ENCODE results near the gene FAM171A2. TPM values are rescaled to one million over a fixed set of nuclear protein-coding genes. Genes with fewer than 3 reads are reported as not detected.
"Not testable (repeated sequence)": the region's sequence is repeated elsewhere in the genome, so short reads cannot be mapped to it uniquely, and the experiment has no call there.

FAM171A2 gene
- total RNA-seq, 1 experiment from 2014 or later: 0.30 TPM

DNA sequence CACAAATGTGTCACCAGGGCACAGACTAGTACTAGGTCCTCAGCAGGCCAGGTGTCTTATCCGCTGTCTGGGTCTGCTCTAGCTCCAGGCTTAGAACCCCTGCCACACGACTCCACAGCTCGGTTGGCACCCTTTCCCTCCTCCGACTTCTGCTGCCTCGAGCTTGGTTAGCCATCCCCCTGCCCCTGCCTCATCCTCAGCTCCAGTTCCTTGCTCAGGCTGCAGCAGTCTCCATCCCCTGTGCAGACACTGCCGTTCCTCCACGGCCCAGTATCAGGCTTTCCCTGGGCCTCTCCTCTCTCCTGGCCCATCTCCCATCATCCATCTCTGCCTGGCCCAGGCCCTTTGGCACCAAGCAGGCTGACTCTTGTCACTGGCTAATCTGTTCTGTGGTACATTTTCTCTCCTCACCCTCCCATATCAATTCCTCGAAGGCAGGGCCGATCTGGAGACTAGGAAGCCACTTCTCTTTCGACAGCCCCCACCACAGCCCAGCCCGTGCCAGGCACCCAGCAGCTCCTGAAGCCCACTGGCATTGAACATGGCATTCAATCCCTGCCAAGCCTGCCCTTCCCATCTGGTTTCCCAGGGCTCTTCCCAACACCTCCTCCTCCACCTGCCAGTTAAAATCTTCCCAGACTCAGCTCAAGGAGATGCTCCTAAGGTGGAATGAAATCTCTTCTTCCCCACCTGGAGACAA is 20.0 kb downstream of the FAM171A2 start:
- H3K36me3 Mint-ChIP-seq (ENCODE audit: insufficient read depth, unreplicated experiment): no peaks in the 10 kb centered on the region
- H3K27ac Mint-ChIP-seq (ENCODE audit: low read depth, unreplicated experiment): no peak overlapping the region
- ChIA-PET POLR2A (interaction anchor here (0.6 to 3.2 kb wide), 7 partner anchors 8 to 273 kb away, joined by 3 to 40 read pairs (median 9); partner anchors contain the start of genes FAM171A2, G6PC3, SLC25A39 and UBTF), CTCF (interaction anchor here (0.5 to 3.2 kb wide), 3 partner anchors 10 to 221 kb away, joined by 3 to 20 read pairs (median 3); no protein-coding TSS in a partner anchor)
- intact Hi-C loops (cut with micrococcal nuclease): loop anchor here (2.0 kb wide), 1 partner anchor 17 kb away; no protein-coding TSS in a partner anchor
- H3K4me3 Mint-ChIP-seq (ENCODE audit: unreplicated experiment): no peak overlapping the region
- no peak for DNase-seq (ENCODE audit: unreplicated experiment)
- no peaks in the 10 kb centered on the region for H3K9me3 Mint-ChIP-seq (ENCODE audit: unreplicated experiment)
- TF ChIP-seq, protein P1, sequence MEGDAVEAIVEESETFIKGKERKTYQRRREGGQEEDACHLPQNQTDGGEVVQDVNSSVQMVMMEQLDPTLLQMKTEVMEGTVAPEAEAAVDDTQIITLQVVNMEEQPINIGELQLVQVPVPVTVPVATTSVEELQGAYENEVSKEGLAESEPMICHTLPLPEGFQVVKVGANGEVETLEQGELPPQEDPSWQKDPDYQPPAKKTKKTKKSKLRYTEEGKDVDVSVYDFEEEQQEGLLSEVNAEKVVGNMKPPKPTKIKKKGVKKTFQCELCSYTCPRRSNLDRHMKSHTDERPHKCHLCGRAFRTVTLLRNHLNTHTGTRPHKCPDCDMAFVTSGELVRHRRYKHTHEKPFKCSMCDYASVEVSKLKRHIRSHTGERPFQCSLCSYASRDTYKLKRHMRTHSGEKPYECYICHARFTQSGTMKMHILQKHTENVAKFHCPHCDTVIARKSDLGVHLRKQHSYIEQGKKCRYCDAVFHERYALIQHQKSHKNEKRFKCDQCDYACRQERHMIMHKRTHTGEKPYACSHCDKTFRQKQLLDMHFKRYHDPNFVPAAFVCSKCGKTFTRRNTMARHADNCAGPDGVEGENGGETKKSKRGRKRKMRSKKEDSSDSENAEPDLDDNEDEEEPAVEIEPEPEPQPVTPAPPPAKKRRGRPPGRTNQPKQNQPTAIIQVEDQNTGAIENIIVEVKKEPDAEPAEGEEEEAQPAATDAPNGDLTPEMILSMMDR (IDR thresholded peaks at IDR 0.05; ENCODE audit: unreplicated experiment): no peak
- H3K27me3 Mint-ChIP-seq (ENCODE audit: insufficient read depth, unreplicated experiment): no peaks in the 10 kb centered on the region
- H3K4me1 Mint-ChIP-seq (ENCODE audit: insufficient read depth, unreplicated experiment): peaks cover 13% of the 10 kb centered on the region
- BruUV-seq (replicated peaks): no TSS peak

DNA sequence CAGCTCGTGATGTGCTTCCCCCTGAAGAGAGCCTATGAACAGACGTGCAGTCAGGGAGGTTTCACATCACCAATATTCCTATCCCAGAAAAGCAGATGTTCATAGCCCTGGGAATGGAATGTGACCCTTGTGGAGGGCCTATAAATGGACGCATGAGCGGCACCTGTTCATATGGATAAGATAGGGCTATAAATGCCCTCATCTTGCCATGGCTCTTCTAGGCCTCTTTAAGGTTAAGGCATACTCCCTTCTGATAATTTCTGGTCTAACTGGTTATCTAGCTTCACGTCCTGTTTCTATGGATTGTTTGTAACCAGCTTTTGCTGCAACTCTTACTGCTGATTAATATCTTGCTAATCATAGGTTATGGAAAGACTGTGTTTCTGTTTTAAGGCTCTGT is 23.1 kb downstream of the FAM171A2 start:
- not testable (repeated sequence) for H3K9me3 Mint-ChIP-seq (ENCODE audit: unreplicated experiment); H3K36me3 Mint-ChIP-seq (ENCODE audit: insufficient read depth, unreplicated experiment)
- CTCF ChIA-PET: interaction anchor here (0.7 to 1.2 kb wide), 4 partner anchors 10 to 549 kb away, joined by 3 to 4 read pairs (median 4); no protein-coding TSS in a partner anchor

DNA sequence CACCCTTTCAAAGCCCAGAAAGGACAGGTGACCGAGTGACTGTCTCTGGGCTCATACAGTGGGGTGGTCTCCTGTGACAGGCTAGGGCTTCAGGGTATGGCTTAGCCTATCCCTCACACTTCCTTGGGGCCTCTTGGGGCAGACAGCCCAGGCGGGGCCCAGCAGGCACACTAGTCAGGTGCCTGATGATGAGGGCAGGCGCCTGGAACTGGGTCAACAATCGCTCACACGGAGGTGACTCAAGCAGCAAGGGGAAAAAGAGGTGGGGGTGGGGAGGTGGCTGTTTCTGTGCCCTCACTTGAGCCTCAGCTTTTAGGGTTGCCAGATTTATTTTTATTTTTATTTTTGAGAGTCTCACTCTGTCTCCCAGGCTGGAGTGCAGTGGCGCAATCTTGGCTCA is 25.0 kb downstream of the FAM171A2 start:
- intact Hi-C loops (cut with micrococcal nuclease): no loop called here
- BruUV-seq (replicated peaks): no TSS peak
- Mint-ChIP-seq H3K27ac (ENCODE audit: low read depth, unreplicated experiment) (no peak overlapping the region), H3K9me3 (ENCODE audit: unreplicated experiment) (no peaks in the 10 kb centered on the region), H3K36me3 (ENCODE audit: insufficient read depth, unreplicated experiment) (no peaks in the 10 kb centered on the region), H3K4me3 (ENCODE audit: unreplicated experiment) (no peak overlapping the region), H3K27me3 (ENCODE audit: insufficient read depth, unreplicated experiment) (no peaks in the 10 kb centered on the region), H3K4me1 (ENCODE audit: insufficient read depth, unreplicated experiment) (peaks cover 6% of the 10 kb centered on the region)
- DNase-seq (ENCODE audit: unreplicated experiment): peak; percentile 37
- TF ChIP-seq, protein P1 (IDR thresholded peaks at IDR 0.05; ENCODE audit: unreplicated experiment): no peak
- ChIA-PET POLR2A (interaction anchor here (1.2 kb wide), 1 partner anchor 200 kb away, joined by 3 read pairs; no protein-coding TSS in a partner anchor), CTCF (interaction anchor here (0.6 to 1.0 kb wide), 4 partner anchors 9 to 352 kb away, joined by 3 to 6 read pairs (median 3); no protein-coding TSS in a partner anchor)

More for the DNA sequence above, 23.1 kb downstream of the FAM171A2 start:
- H3K4me3 Mint-ChIP-seq (ENCODE audit: unreplicated experiment); BruUV-seq (replicated peaks); intact Hi-C loops (cut with micrococcal nuclease); DNase-seq (ENCODE audit: unreplicated experiment); H3K27ac Mint-ChIP-seq (ENCODE audit: low read depth, unreplicated experiment); H3K27me3 Mint-ChIP-seq (ENCODE audit: insufficient read depth, unreplicated experiment): not testable (repeated sequence)
- POLR2A ChIA-PET: interaction anchor here (0.6 kb wide), 1 partner anchor 596 kb away, joined by 3 read pairs; no protein-coding TSS in a partner anchor
- peaks cover 11% of the 10 kb centered on the region for H3K4me1 Mint-ChIP-seq (ENCODE audit: insufficient read depth, unreplicated experiment)

DNA sequence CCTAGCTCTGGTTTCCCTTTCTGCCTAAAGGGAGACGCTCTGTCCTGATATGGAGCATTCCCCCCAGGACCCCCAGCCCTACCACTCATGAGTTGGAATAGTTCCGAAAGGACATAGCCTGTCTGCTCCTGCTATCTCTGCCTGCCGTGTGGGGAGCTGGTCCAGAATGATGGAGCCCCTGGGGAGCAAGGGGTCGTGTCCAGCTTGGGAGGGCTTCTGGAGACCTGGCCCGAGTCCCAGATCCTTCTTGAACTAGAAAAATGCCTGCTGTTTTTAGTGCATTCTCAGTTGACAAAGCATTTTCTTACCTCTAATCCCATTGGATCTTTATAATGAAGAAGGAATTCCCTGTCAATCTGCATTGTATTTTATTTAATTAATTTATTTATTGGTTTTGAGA is 27.7 kb downstream of the FAM171A2 start:
- intact Hi-C loops (cut with micrococcal nuclease): no loop called here
- BruUV-seq (replicated peaks): no TSS peak
- peaks cover 12% of the 10 kb centered on the region for H3K4me1 Mint-ChIP-seq (ENCODE audit: insufficient read depth, unreplicated experiment)
- POLR2A ChIA-PET: interaction anchor here (0.6 to 2.3 kb wide), 4 partner anchors 9 to 114 kb away, joined by 3 to 8 read pairs (median 4); partner anchors contain the start of gene GRN
- H3K27ac Mint-ChIP-seq (ENCODE audit: low read depth, unreplicated experiment): no peak overlapping the region
- no peaks in the 10 kb centered on the region for H3K9me3 Mint-ChIP-seq (ENCODE audit: unreplicated experiment)
- DNase-seq (ENCODE audit: unreplicated experiment): no peak
- CTCF ChIA-PET: interaction anchor here (0.6 to 1.0 kb wide), 4 partner anchors 10 to 69 kb away, joined by 3 to 5 read pairs (median 4); no protein-coding TSS in a partner anchor
- no peaks in the 10 kb centered on the region for H3K36me3 Mint-ChIP-seq (ENCODE audit: insufficient read depth, unreplicated experiment)
- H3K27me3 Mint-ChIP-seq (ENCODE audit: insufficient read depth, unreplicated experiment): no peaks in the 10 kb centered on the region
- TF ChIP-seq, protein P1 (IDR thresholded peaks at IDR 0.05; ENCODE audit: unreplicated experiment): no peak
- H3K4me3 Mint-ChIP-seq (ENCODE audit: unreplicated experiment): no peak overlapping the region

Measured in MCF 10A (cell line).